Left lung (tissue), 10 donors: Measurements from ENCODE around the gene CDC6. TPM values are rescaled to one million over a fixed set of nuclear protein-coding genes. Genes with fewer than 3 reads are reported as not detected.

Experiments
- ATAC-seq: fragments of 200-7000 bp; cut with Tn5 transposase; one replicate; pipeline ENCODE4 v1.9.1; 2020; ENCODE audit warnings: moderate library complexity
- DNase-seq, 4 donors: peaks; one replicate each; pipeline ENCODE4 v3.0.0-alpha.2; 2013 to 2020
- H3K27ac ChIP-seq, 2 donors: fragments of 200-600 bp; sonication (generic) in 1 of 2; one replicate each; pipeline versions ENCODE4 v1.5.0 to v1.8.0; 2020 to 2021
- H3K27me3 ChIP-seq, 2 donors: fragments of 200-600 bp; sonication (generic) in 1 of 2; one replicate each; pipeline versions ENCODE4 v1.5.0 to v1.8.0; 2020 to 2021
- H3K36me3 ChIP-seq, 2 donors: fragments of 200-600 bp; sonication (generic) in 1 of 2; one replicate each; pipeline versions ENCODE4 v1.5.0 to v1.8.0; 2020 to 2021
- H3K4me1 ChIP-seq, 2 donors: fragments of 200-600 bp; one replicate each; pipeline ENCODE4 v1.8.0; 2021
- H3K4me3 ChIP-seq, 2 donors: fragments of 200-600 bp; sonication (generic) in 1 of 2; one replicate each; pipeline versions ENCODE4 v1.5.0 to v1.8.0; 2020 to 2021; ENCODE audit warnings: mild to moderate bottlenecking in 1 of 2
- H3K9me3 ChIP-seq, 2 donors: fragments of 200-600 bp; sonication (generic) in 1 of 2; one replicate each; pipeline versions ENCODE4 v1.5.0 to v1.8.0; 2020 to 2021
- CTCF ChIP-seq, 2 donors: fragments of 200-600 bp; sonication (generic) in 1 of 2; IDR thresholded peaks; one replicate each; pipeline versions ENCODE4 v1.5.0 to v1.8.0; 2021; ENCODE audit warnings: antibody characterized with exemption in 2 of 2
- intact Hi-C, 2 donors: fragments of 100-400 bp; cut with DNase I; formaldehyde crosslinking; loops; one replicate each; pipeline versions ENCODE4 v1.11.2 to v1.14.2; 2022
- polyA plus RNA-seq, 6 donors: library from polyadenylated mRNA; unstranded; fragments of 120-200 nt; gene quantifications; one replicate each; pipeline ENCODE4 v1.2.1, GENCODE V29; 2013; ENCODE audit not compliant: insufficient read length in 6 of 6
- total RNA-seq, 2 donors: library from RNA; stranded (reverse); fragmentation: NEBNext Ultra II Directional; extraction: Animal tissue kit (Norgen Biotek cat#: 25700); gene quantifications; one replicate each; pipeline ENCODE4 v1.2.1, GENCODE V29; 2021
- donor health status: DM: no; HTN: yes; CAD: no.
- donor health status: DM: no; HTN: no; CAD: no.

The CDC6 gene
- total and polyA plus RNA-seq, 8 donors = 12.8 to 25.9 (median 20.3) TPM

GRCh38 chr17:40349895-40350688 lies 62.4 kb downstream of the CDC6 start:
- no peak for TF ChIP-seq CTCF (IDR thresholded peaks at IDR 0.05)
- intact Hi-C loops = loop anchor here (5.0 to 10.0 kb wide), 2 partner anchors 43 to 45 kb away; partner anchors contain the start of gene RARA (in 2 of the 2)
- ATAC-seq (no peak), DNase-seq (peak in 3 of 4 donors; percentile 44 to 68 (median 61))
- Histone ChIP-seq H3K36me3 (peaks cover 0 to 72% of the 10 kb centered on the region in 2 donors), H3K27ac (peak overlapping the region in 1 of 2 donors; percentile 100), H3K4me1 (peaks cover 51 to 94% of the 10 kb centered on the region in 2 donors), H3K9me3 (no peaks in the 10 kb centered on the region), H3K4me3 (no peak overlapping the region), H3K27me3 (no peaks in the 10 kb centered on the region)

- Histone ChIP-seq H3K9me3 (no peaks in the 10 kb centered on the region), H3K27ac (peak overlapping the region in 1 of 2 donors; percentile 49), H3K4me3 (no peak overlapping the region), H3K4me1 (peaks cover 46 to 93% of the 10 kb centered on the region in 2 donors), H3K27me3 (no peaks in the 10 kb centered on the region), H3K36me3 (peaks cover 0 to 80% of the 10 kb centered on the region in 2 donors)
- ATAC-seq (no peak), DNase-seq (peak in 1 of 4 donors; percentile 47)
- no peak for TF ChIP-seq CTCF (IDR thresholded peaks at IDR 0.05)
- intact Hi-C loops = loop anchor here (5.0 to 10.0 kb wide), 2 partner anchors 44 to 46 kb away; partner anchors contain the start of gene RARA (in 2 of the 2)
Observed at GRCh38 chr17:40350689-40351358, 63.1 kb downstream of the CDC6 start.

GRCh38 chr17:40351359-40352236 lies 63.9 kb downstream of the CDC6 start:
- TF ChIP-seq CTCF (IDR thresholded peaks at IDR 0.05) = no peak
- Histone ChIP-seq H3K9me3 (no peaks in the 10 kb centered on the region), H3K27me3 (no peaks in the 10 kb centered on the region), H3K36me3 (peaks cover 0 to 88% of the 10 kb centered on the region in 2 donors), H3K4me1 (peaks cover 38 to 85% of the 10 kb centered on the region in 2 donors), H3K27ac (peak overlapping the region in 1 of 2 donors; percentile 49), H3K4me3 (no peak overlapping the region)
- intact Hi-C loops = loop anchor here (5.0 to 10.0 kb wide), 2 partner anchors 44 to 47 kb away; partner anchors contain the start of gene RARA (in 2 of the 2)
- no peak for ATAC-seq
- DNase-seq = peak in 2 of 4 donors; percentile 33 to 54

- ATAC-seq = no peak
- intact Hi-C loops = loop anchor here (5.0 to 10.0 kb wide), 2 partner anchors 45 to 48 kb away; partner anchors contain the start of gene RARA (in 2 of the 2)
- no peak for TF ChIP-seq CTCF (IDR thresholded peaks at IDR 0.05)
- Histone ChIP-seq H3K4me3 (no peak overlapping the region), H3K9me3 (no peaks in the 10 kb centered on the region), H3K27me3 (no peaks in the 10 kb centered on the region), H3K27ac (peak overlapping the region in 1 of 2 donors; percentile 49), H3K4me1 (peaks cover 31 to 80% of the 10 kb centered on the region in 2 donors), H3K36me3 (peaks cover 0 to 95% of the 10 kb centered on the region in 2 donors)
- DNase-seq = peak in 1 of 4 donors; percentile 46
Observed at GRCh38 chr17:40352237-40352778, 64.6 kb downstream of the CDC6 start.
